HG02840 (cell line): ENCODE data around the gene FCRL2.

ENCODE experiments used
- ATAC-seq: cut with Tn5 transposase; IDR thresholded peaks from one replicate; pipeline ENCODE4 v1.9.1; 2021; ENCODE audit warnings: mild to moderate bottlenecking, moderate library complexity, moderate number of reproducible peaks; ENCODE audit not compliant: unreplicated experiment, low FRiP score

The FCRL2 gene

DNA sequence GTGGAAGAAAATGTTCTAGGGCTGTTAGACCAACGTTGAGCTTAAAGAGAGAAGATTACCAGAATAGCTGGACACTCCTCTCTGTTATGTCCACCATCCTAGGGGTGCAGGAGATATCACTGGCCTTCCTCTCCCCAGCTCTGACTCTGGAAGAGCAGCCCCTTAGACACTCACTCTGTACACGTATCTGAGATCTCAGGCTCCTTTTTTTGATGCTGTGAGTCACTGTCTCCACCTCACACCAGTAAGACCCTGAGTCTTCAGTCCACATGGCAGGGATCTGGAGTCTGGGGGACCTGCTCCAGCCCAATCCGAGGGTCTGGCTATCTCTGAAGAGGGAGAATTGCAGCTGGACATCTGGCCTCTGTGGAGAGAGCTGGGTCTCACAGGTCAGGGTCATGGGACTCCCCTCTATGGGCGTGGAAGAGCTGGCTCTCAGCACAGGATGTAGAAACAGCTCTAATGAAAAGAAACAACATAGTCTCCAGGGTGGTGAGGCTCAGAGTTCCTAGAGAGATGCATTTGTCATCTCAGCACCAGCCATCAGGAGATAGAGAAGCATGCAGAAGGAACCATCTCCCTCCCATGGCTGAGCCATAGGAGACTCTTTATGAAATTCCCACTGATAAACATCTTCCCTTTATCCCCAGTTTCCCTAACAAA is 79.8 kb downstream of the FCRL2 start:
- ATAC-seq, result no peak
